ENCODE measurements around the gene UNC80. TPM values are rescaled to one million over a fixed set of nuclear protein-coding genes. Genes with fewer than 3 reads are reported as not detected.

The UNC80 gene
- total RNA-seq, 1 experiment from 2014 or later: not detected

- Histone ChIP-seq H3K9me3 (replicated peaks) (no peaks in the 10 kb centered on the region), H3K27me3 (replicated peaks) (no peaks in the 10 kb centered on the region)
- DNase-seq (ENCODE audit: low read depth in 1 of 2, low spot score in 2 of 2): peak in 1 of 2 experiments; percentile 13
Observed at GRCh38 chr2:209977386-209978239, 206.0 kb downstream of the UNC80 start.

GRCh38 chr2:209984291-209984690 is 212.7 kb downstream of the UNC80 start:
- no peaks in the 10 kb centered on the region for H3K9me3 ChIP-seq (replicated peaks)
- H3K36me3 ChIP-seq: no peaks in the 10 kb centered on the region
- H3K27ac ChIP-seq: no peak overlapping the region
- H3K4me3 ChIP-seq: no peak overlapping the region
- H3K27me3 ChIP-seq (replicated peaks): peaks cover 14% of the 10 kb centered on the region; the same call in 1 of the 2 replicates
- H3K4me1 ChIP-seq (replicated peaks): no peaks in the 10 kb centered on the region
- DNase-seq (ENCODE audit: low read depth in 1 of 2, low spot score in 2 of 2): no peak

More at GRCh38 chr2:209977386-209978239, 206.0 kb downstream of the UNC80 start:
- Histone ChIP-seq H3K4me3 (no peak overlapping the region), H3K4me1 (replicated peaks) (no peaks in the 10 kb centered on the region), H3K27ac (no peak overlapping the region), H3K36me3 (no peaks in the 10 kb centered on the region)

- Histone ChIP-seq H3K4me1 (replicated peaks) (no peaks in the 10 kb centered on the region), H3K27me3 (replicated peaks) (peaks cover 14% of the 10 kb centered on the region; the same call in 1 of the 2 replicates), H3K36me3 (no peaks in the 10 kb centered on the region), H3K27ac (no peak overlapping the region), H3K9me3 (replicated peaks) (no peaks in the 10 kb centered on the region), H3K4me3 (no peak overlapping the region)
- no peak for DNase-seq (ENCODE audit: low read depth in 1 of 2, low spot score in 2 of 2)
Observed at GRCh38 chr2:209985874-209986273, 214.2 kb downstream of the UNC80 start.

GRCh38 chr2:209986415-209986814 is 214.8 kb downstream of the UNC80 start:
- peaks cover 14% of the 10 kb centered on the region; the same call in 1 of the 2 replicates for H3K27me3 ChIP-seq (replicated peaks)
- H3K36me3 ChIP-seq: no peaks in the 10 kb centered on the region
- H3K4me3 ChIP-seq: no peak overlapping the region
- H3K27ac ChIP-seq: no peak overlapping the region
- DNase-seq (ENCODE audit: low read depth in 1 of 2, low spot score in 2 of 2): no peak
- no peaks in the 10 kb centered on the region for H3K4me1 ChIP-seq (replicated peaks)
- H3K9me3 ChIP-seq (replicated peaks): no peaks in the 10 kb centered on the region

- DNase-seq (ENCODE audit: low read depth in 1 of 2, low spot score in 2 of 2): no peak
Observed at GRCh38 chr2:209988010-209988409, 216.4 kb downstream of the UNC80 start.

GRCh38 chr2:209990838-209991237 is 219.2 kb downstream of the UNC80 start:
- Histone ChIP-seq H3K4me3 (no peak overlapping the region), H3K27ac (no peak overlapping the region), H3K9me3 (replicated peaks) (no peaks in the 10 kb centered on the region), H3K27me3 (replicated peaks) (0 out of 2 replicates have a peak, but pooled peaks cover 4% of the 10 kb centered on the region), H3K36me3 (no peaks in the 10 kb centered on the region), H3K4me1 (replicated peaks) (no peaks in the 10 kb centered on the region)
- no peak for DNase-seq (ENCODE audit: low read depth in 1 of 2, low spot score in 2 of 2)

More at GRCh38 chr2:209988010-209988409, 216.4 kb downstream of the UNC80 start:
- Histone ChIP-seq H3K36me3 (no peaks in the 10 kb centered on the region), H3K27ac (no peak overlapping the region), H3K4me1 (replicated peaks) (no peaks in the 10 kb centered on the region), H3K9me3 (replicated peaks) (no peaks in the 10 kb centered on the region), H3K4me3 (no peak overlapping the region), H3K27me3 (replicated peaks) (peaks cover 14% of the 10 kb centered on the region; the same call in 1 of the 2 replicates)

- H3K4me3 ChIP-seq: no peak overlapping the region
- no peak for DNase-seq (ENCODE audit: low read depth in 1 of 2, low spot score in 2 of 2)
- no peaks in the 10 kb centered on the region for H3K4me1 ChIP-seq (replicated peaks)
- no peak overlapping the region for H3K27ac ChIP-seq
- no peaks in the 10 kb centered on the region for H3K36me3 ChIP-seq
- no peaks in the 10 kb centered on the region for H3K9me3 ChIP-seq (replicated peaks)
- H3K27me3 ChIP-seq (replicated peaks): no peaks in the 10 kb centered on the region
Observed at GRCh38 chr2:209993968-209994367, 222.3 kb downstream of the UNC80 start.

- DNase-seq (ENCODE audit: low read depth in 1 of 2, low spot score in 2 of 2): no peak
- Histone ChIP-seq H3K9me3 (replicated peaks) (no peaks in the 10 kb centered on the region), H3K4me1 (replicated peaks) (peaks cover 10% of the 10 kb centered on the region), H3K36me3 (peaks cover 10% of the 10 kb centered on the region), H3K4me3 (no peak overlapping the region), H3K27ac (no peak overlapping the region), H3K27me3 (replicated peaks) (no peaks in the 10 kb centered on the region)
Observed at GRCh38 chr2:209998596-209998995, 227.0 kb downstream of the UNC80 start.

GRCh38 chr2:210000464-210001324 is 229.1 kb downstream of the UNC80 start:
- Histone ChIP-seq H3K36me3 (peaks cover 22% of the 10 kb centered on the region), H3K27ac (no peak overlapping the region), H3K4me3 (no peak overlapping the region), H3K4me1 (replicated peaks) (peaks cover 16% of the 10 kb centered on the region), H3K9me3 (replicated peaks) (no peaks in the 10 kb centered on the region), H3K27me3 (replicated peaks) (no peaks in the 10 kb centered on the region)
- no peak for DNase-seq (ENCODE audit: low read depth in 1 of 2, low spot score in 2 of 2)

GRCh38 chr2:210002158-210003157 is 230.8 kb downstream of the UNC80 start, which contains the start of gene RPE:
Gene RPE (plus strand): TSS chr2:210002638. CDS start chr2:210002662, 24 bp downstream.
- H3K4me3 ChIP-seq: peak within 1 kb of the TSS; percentile 87
- peak within 1 kb of the TSS; percentile 53 for H3K27ac ChIP-seq
- H3K9me3 ChIP-seq (replicated peaks): no peaks in the 10 kb centered on the region
- peak; percentile 93 to 97 for DNase-seq (ENCODE audit: low read depth in 1 of 2, low spot score in 2 of 2)
- H3K4me1 ChIP-seq (replicated peaks): peaks cover 16% of the 10 kb centered on the region
- peaks cover 31% of the 10 kb centered on the region for H3K36me3 ChIP-seq
- H3K27me3 ChIP-seq (replicated peaks): no peaks in the 10 kb centered on the region

- no peak overlapping the region for H3K27ac ChIP-seq
- DNase-seq (ENCODE audit: low read depth in 1 of 2, low spot score in 2 of 2): no peak
Observed at GRCh38 chr2:210003359-210003758, 231.7 kb downstream of the UNC80 start.

GRCh38 chr2:210004881-210005280 is 233.2 kb downstream of the UNC80 start:
- no peaks in the 10 kb centered on the region for H3K9me3 ChIP-seq (replicated peaks)
- no peaks in the 10 kb centered on the region for H3K27me3 ChIP-seq (replicated peaks)
- peaks cover 54% of the 10 kb centered on the region for H3K36me3 ChIP-seq
- H3K4me3 ChIP-seq: no peak overlapping the region
- H3K27ac ChIP-seq: no peak overlapping the region
- peaks cover 16% of the 10 kb centered on the region for H3K4me1 ChIP-seq (replicated peaks)
- DNase-seq (ENCODE audit: low read depth in 1 of 2, low spot score in 2 of 2): no peak

More at GRCh38 chr2:210003359-210003758, 231.7 kb downstream of the UNC80 start:
- Histone ChIP-seq H3K27me3 (replicated peaks) (no peaks in the 10 kb centered on the region), H3K36me3 (peaks cover 38% of the 10 kb centered on the region), H3K9me3 (replicated peaks) (no peaks in the 10 kb centered on the region), H3K4me1 (replicated peaks) (peaks cover 16% of the 10 kb centered on the region), H3K4me3 (peak overlapping the region; percentile 87)

GRCh38 chr2:210007895-210008294 is 236.3 kb downstream of the UNC80 start:
- Histone ChIP-seq H3K4me1 (replicated peaks) (peaks cover 11% of the 10 kb centered on the region), H3K4me3 (no peak overlapping the region), H3K27me3 (replicated peaks) (no peaks in the 10 kb centered on the region), H3K36me3 (peaks cover 79% of the 10 kb centered on the region), H3K27ac (no peak overlapping the region), H3K9me3 (replicated peaks) (no peaks in the 10 kb centered on the region)
- no peak for DNase-seq (ENCODE audit: low read depth in 1 of 2, low spot score in 2 of 2)
